WERI-Rb-1 (cell line): ENCODE data around the gene KRT72.

ENCODE experiments used
- DNase-seq: peaks from one replicate; pipeline ENCODE4 v3.0.0-alpha.2; 2020
- H3K27ac ChIP-seq: fragments of 250-450 bp; sonication (Bioruptor Pico); 2 replicates; pipeline ENCODE4 v1.5.1; 2020; ENCODE audit warnings: mild to moderate bottlenecking, moderate library complexity
- H3K27me3 ChIP-seq: fragments of 250-450 bp; sonication (Bioruptor Pico); 2 replicates; pipeline ENCODE4 v1.5.1; 2021; ENCODE audit warnings: mild to moderate bottlenecking, low read depth, moderate library complexity; ENCODE audit not compliant: insufficient read depth, severe bottlenecking
- H3K36me3 ChIP-seq: fragments of 250-450 bp; sonication (Bioruptor Pico); 2 replicates; pipeline ENCODE4 v1.5.1; 2020; ENCODE audit warnings: mild to moderate bottlenecking, moderate library complexity
- H3K4me3 ChIP-seq: 2 replicates; pipeline ENCODE4 v1.5.1; 2011; ENCODE audit warnings: low read depth, mild to moderate bottlenecking, control low read depth, low read length
- H3K9me3 ChIP-seq: fragments of 250-450 bp; sonication (Bioruptor Pico); 2 replicates; pipeline ENCODE4 v1.5.1; 2021; ENCODE audit warnings: mild to moderate bottlenecking, moderate library complexity; ENCODE audit not compliant: severe bottlenecking
- CTCF ChIP-seq: IDR thresholded peaks from 2 replicates; pipeline ENCODE4 v1.5.1; 2011; ENCODE audit warnings: low read depth, mild to moderate bottlenecking, control low read depth, inconsistent platforms, low read length

The KRT72 gene

GRCh38 chr12:52618866-52619265 lies 17.6 kb upstream of the KRT72 start:
- Histone ChIP-seq H3K36me3 (no peaks in the 10 kb centered on the region), H3K27me3 (peaks cover 78% of the 10 kb centered on the region), H3K4me3 (no peak overlapping the region), H3K9me3 (no peaks in the 10 kb centered on the region), H3K27ac (no peak overlapping the region)
- TF ChIP-seq CTCF, result no peak
- no peak for DNase-seq

GRCh38 chr12:52618216-52618615 lies 17.0 kb upstream of the KRT72 start, which contains the start of gene KRT73:
TSS of gene KRT73 (minus strand) at chr12:52618559. CDS start at chr12:52618524, 35 bp downstream.
- DNase-seq, result no peak
- TF ChIP-seq CTCF, result no peak
- H3K36me3 ChIP-seq, result no peaks in the 10 kb centered on the region
- H3K27ac ChIP-seq, result no peak within 1 kb of the TSS
- no peak within 1 kb of the TSS for H3K4me3 ChIP-seq
- peaks cover 83% of the 10 kb centered on the region for H3K27me3 ChIP-seq
- H3K9me3 ChIP-seq, result no peaks in the 10 kb centered on the region

- TF ChIP-seq CTCF, result no peak
- Histone ChIP-seq H3K9me3 (no peaks in the 10 kb centered on the region), H3K27me3 (peaks cover 82% of the 10 kb centered on the region), H3K4me3 (no peak overlapping the region), H3K27ac (no peak overlapping the region), H3K36me3 (no peaks in the 10 kb centered on the region)
- DNase-seq, result no peak
Observed at GRCh38 chr12:52617403-52617785, 16.1 kb upstream of the KRT72 start.

GRCh38 chr12:52616680-52617402 lies 15.6 kb upstream of the KRT72 start:
- H3K9me3 ChIP-seq, result no peaks in the 10 kb centered on the region
- no peak for DNase-seq
- H3K27ac ChIP-seq, result no peak overlapping the region
- H3K4me3 ChIP-seq, result no peak overlapping the region
- H3K36me3 ChIP-seq, result no peaks in the 10 kb centered on the region
- peaks cover 85% of the 10 kb centered on the region for H3K27me3 ChIP-seq
- no peak for TF ChIP-seq CTCF

GRCh38 chr12:52615912-52616311 lies 14.6 kb upstream of the KRT72 start:
- Histone ChIP-seq H3K27me3 (peaks cover 91% of the 10 kb centered on the region), H3K4me3 (no peak overlapping the region), H3K36me3 (no peaks in the 10 kb centered on the region), H3K9me3 (no peaks in the 10 kb centered on the region), H3K27ac (no peak overlapping the region)
- TF ChIP-seq CTCF, result no peak
- DNase-seq, result no peak

- no peak overlapping the region for H3K4me3 ChIP-seq
- TF ChIP-seq CTCF, result no peak
- H3K27me3 ChIP-seq, result peaks cover 88% of the 10 kb centered on the region
- no peak for DNase-seq
- H3K36me3 ChIP-seq, result no peaks in the 10 kb centered on the region
- no peaks in the 10 kb centered on the region for H3K9me3 ChIP-seq
- H3K27ac ChIP-seq, result no peak overlapping the region
Observed at GRCh38 chr12:52615208-52615868, 14.1 kb upstream of the KRT72 start.
